GM21447 (cell line): Measurements from ENCODE around the gene MYO1D.
A peak's percentile ranks its signal among the peaks of the same experiment; 100 is the strongest.
"Not testable (repeated sequence)": the region's sequence is repeated elsewhere in the genome, so short reads cannot be mapped to it uniquely, and the experiment has no call there.

ENCODE experiments used
- ATAC-seq: cut with Tn5 transposase; IDR thresholded peaks from one replicate; pipeline ENCODE4 v1.9.1; 2021; ENCODE audit not compliant: unreplicated experiment

MYO1D gene

DNA sequence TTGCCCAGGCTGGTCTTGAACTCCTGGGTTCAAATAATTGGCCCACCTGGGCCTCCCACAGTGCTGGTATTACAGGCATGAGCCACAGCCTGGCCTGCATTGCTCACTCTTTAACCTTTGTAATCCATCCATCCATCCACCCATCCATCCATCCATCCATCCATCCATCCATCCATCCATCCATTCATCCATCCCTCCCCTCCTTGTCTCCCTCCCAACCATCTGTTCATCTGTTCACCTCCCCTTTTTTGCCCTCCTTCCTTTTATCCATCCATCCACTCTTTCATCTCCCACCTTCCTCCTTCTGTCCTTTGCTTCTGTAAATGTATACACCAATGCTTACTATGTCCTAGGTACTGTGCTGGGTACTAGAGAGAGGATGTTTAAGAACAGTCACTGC, 324.6 kb downstream of the MYO1D start:
- no peak for ATAC-seq

DNA sequence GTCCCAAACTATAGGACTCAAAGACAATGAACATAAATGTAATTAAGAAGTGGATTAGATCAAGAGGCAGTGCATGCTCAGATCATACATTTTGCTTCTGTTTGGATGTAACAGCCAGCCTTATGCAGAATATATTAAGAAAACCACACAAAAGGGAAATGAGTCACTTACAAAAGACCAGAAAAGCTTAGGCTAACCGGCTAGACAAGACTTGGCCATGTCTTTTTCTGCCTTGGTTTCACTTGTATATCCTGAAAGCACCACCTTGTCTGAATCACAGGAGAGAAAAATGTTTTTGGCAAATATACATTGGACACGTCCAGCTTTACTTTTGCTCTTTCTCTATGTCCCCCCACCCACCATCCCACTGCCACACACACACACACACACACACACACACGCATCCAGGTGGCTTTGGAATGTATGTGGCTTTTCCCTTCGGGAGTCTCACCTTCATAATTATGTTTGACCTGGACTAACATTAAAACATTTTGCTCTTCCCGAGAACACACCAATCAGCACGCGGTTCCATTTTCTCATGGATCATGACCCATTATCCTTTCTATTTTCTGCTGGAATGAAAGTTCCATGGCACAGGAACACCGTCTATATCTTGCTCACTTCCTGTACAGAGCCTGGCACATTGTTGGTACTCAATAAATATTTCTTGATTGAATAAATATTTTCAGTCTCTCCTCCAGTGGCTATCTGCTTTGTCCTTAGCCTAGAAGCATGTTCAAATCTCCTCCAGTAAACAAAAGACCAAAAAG, 325.6 kb downstream of the MYO1D start:
- ATAC-seq, result no peak

DNA sequence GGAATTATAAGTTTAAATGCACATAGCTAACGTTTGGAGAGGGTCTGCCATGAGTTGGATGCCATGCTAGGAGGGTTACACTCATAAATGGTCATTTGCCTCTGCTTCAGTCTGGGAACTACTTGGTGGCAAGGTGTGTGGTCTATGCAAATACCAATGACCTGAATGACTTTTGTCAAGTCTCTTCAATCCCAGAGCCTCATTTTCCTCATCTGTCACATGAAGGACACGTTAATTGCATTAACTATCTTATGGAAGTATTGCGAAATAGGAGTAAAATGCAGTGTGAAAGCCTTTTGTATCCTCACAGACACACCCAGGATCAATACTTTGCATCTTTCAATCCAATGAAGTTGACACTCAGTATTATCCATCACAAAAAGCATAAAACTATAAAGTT, 327.4 kb downstream of the MYO1D start:
- ATAC-seq, result no peak

DNA sequence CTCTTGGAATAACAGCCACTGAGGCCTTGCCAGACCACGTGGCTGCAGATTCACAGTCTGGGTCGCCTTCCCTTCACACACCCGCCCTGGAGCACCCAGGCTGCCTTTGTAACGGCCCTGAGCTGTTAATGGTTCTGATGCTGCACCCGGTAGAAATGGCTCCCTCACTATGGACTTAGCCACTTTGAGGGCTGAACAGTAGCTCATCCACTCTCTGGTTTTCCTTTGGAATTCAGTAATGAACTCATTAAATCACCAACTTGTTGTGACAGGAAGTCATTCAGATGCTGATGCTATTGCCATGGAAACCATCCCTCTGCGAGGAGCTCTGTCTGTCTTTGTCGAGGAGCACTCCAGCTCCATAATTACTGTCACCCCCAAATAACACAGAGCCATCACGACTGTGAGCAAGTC, 330.9 kb downstream of the MYO1D start:
- ATAC-seq, result no peak

DNA sequence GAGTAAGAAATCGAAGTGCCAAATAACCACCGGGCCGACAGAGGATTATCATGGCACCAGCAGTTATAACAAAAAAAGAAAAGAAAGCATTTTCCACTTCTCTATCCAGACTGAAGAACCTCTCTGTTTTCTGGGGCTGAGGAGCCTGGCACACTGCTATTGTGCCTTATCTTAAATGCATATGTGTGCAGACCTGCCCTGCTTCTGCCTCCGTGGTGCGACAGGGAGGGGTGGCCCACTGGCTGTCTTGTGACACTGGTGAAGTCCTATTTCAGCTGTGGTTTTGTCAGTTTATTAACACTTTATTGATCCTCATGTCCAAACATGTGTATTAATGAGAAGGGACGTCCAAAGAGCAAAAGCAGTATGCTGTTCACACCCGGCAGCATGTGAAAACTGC, 334.7 kb downstream of the MYO1D start:
- ATAC-seq, result no peak

DNA sequence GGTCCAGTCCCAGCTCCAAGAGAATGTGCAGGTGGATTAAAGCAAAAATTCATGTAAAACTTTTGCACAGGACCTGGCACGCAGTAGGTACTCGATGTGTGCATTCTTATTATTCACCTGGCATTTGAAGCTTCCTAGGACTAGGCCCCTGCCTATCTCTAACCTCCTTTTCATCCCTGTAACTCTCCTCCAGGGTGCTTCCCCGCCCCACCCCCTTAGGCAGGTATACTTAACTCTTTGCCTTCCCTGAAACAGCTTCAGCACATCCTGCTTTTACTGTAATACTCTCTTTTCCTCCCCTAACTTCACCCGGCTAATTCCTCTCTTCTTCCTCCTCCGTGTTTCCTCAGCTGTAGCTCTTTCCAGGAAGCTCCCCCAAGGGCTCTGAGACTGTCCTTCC, 335.3 kb downstream of the MYO1D start:
- ATAC-seq, result no peak

DNA sequence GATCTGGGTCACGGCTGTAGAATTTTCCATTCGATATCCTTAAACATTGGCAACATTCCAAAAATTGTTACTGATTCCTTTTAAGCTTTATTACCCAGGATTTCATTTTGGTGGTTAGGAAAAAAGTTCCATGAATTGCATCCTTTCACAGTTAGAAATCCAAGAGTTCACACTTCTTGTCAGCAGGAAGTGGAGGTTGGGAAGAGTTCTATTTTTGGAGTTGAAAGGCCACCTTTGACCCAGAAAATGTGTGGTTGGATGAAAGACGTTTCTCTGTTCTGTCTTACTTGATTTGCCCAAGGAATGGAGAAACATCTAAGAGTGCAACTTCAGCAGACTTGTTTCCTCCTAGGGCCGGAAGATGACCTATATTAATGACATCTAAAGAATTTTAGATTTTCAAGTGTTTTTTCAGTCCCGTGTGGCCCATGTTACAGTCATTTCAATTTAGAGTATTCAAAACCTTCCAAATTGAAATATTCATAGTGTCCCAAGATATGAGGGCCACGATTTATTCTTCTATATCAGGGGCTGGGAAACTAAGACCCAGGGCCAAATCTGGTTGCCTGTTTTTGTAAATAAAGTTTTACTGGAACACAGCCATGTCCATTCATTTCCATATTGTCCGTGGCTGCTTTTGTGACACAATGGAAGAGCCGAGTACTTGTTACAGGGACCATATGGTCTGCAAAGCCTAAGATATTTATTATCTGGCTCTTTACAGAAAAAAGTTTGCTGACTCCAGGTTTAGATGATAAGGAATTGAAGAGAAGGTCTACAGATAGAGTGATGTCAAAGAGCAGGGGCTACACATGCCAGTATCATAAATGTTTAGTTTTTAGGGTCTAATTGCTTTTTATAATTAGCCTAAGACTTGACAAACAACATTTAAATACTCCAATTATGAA, 339.9 kb downstream of the MYO1D start:
- ATAC-seq, result no peak

DNA sequence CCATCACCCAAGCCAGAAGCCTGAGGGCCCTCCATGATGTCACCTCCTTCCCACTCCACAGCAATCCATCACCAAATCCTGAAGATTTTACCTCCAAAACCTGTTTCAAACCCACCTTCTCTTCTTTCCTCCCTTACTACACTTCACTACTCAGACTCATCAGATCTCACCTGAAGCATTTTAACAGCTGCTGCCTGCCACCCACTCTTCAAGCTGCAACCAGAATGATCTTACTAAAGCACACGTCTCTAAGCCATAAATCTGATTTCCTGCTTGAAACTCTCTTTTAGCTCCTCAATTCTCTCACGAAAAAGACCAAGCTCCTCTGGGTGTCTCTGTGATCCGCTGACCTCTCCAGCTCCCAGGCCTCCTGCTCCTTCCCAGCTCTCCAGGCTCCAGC, 343.6 kb downstream of the MYO1D start:
- no peak for ATAC-seq

DNA sequence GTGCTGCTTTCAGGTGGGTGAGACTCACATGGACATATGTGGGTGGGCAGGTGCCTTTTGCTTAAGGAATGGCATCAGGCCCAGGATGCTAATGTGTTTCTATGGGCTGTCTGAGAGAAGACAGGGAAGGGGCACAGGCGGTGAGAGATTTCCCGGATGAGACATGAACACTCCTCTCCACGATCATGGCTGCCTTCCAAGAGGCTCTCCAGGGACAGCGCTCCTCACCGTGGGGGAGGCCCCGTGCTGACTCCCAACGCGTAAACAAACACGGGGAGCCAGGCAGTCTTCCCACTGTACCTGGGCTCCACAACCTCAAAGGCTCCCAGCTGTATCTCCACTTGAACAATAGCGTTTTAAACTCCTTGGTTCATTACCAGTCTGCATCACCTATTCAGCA, 347.3 kb downstream of the MYO1D start:
- no peak for ATAC-seq

DNA sequence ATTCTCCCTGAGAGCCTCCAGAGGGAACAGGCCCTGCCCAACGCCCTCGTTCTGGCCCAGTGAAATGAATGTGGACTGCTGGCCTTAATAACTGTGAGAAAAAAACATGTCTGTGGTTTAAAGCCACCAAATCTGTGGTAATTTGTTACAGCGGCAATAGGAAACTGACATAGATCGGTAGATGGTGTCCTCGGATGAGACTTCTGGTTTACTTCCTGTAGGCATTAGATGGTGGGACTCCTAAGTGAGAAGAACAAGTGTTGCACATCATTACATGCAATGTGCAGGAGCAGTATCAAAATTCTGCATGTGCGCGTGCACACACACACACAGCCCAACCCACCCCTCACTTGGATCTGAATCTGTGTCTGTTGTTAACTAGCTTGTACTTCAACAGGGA, 348.1 kb downstream of the MYO1D start:
- no peak for ATAC-seq

DNA sequence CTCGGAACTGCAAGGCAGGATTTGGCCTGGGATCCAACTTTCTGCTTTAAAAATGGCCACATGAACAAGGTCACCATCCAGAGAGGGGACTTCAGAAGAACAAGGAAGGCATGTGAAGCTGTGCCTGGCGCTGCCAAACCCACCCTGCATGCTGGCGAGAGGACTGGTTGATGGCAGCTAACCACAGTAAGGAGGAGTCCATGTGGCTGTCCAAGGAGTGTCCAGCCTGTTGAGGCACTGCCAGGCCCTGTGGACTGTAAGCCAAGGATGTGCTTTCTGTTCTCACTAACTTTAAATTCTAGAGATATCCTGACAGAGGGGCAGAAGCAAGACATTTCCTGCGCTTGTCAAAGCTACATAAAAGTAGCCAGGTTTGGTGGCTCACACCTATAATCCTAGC, 349.8 kb downstream of the MYO1D start:
- no peak for ATAC-seq

DNA sequence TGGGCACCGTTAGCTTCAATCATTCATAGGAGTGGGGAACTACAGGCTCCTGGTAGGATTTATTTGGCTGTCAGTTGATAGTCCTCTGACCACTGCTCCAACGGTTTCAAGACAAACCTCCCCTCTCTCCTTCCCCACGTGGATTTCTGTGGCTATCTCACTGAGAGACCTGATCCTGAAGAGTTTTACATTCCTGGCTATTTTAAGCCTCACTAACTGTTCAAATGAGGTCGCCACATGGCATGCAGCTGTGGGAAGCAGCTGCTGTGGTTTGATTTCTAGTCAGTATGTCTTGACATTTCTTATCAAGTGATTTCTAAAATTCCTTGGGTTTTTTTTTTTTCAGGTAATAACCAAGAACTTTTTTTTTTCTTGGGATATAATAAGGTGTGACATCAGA, 351.8 kb downstream of the MYO1D start:
- ATAC-seq, result no peak

DNA sequence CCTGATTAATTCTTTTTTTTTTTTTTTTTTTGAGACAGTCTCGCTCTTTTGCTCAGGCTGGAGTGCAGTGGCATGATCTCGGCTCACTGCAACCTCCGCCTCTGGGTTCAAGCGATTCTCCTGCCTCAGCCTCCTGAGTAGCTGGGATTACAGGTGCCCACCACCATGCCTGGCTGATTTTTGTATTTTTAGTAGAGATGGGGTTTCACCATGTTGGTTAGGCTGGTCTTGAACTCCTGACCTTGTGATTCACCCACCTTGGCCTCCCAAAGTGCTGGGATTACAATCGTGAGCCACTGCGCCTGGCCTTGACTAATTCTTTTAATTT, 352.4 kb downstream of the MYO1D start:
- not testable (repeated sequence) for ATAC-seq

DNA sequence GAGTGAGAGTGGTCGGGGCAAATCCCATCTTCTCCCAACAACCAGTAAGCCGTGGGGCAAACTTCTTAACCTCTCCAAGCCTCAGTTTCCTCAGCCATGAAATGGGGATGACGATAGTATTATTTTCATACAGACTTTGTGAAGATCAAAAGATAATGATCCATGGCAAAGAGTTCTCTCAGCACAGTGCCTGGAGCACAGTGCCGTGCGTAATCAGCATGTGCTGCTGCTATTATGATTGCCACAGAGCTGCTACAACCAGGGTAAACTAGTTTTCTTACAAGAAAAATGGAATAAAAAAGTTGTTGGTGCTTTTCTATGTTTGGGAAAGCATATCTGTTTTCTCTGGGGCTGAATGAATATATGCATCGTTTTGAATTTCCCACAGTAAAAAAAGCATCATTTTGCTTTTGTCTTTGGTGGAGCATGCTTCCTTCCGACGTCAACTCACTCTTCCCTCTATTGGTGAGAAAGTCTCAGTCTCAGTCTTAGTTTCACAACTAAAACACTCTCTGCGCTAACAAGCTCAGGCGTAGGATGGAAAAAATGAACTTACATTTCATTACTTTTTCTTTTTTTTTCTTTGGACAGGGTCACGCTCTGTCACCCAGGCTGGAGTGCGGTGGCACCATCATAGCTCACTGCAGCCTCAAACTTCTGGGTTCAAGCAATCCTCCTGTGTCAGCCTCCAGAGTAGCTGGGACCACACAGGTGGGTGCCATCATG, 352.9 kb downstream of the MYO1D start:
- peak; percentile 45 for ATAC-seq

DNA sequence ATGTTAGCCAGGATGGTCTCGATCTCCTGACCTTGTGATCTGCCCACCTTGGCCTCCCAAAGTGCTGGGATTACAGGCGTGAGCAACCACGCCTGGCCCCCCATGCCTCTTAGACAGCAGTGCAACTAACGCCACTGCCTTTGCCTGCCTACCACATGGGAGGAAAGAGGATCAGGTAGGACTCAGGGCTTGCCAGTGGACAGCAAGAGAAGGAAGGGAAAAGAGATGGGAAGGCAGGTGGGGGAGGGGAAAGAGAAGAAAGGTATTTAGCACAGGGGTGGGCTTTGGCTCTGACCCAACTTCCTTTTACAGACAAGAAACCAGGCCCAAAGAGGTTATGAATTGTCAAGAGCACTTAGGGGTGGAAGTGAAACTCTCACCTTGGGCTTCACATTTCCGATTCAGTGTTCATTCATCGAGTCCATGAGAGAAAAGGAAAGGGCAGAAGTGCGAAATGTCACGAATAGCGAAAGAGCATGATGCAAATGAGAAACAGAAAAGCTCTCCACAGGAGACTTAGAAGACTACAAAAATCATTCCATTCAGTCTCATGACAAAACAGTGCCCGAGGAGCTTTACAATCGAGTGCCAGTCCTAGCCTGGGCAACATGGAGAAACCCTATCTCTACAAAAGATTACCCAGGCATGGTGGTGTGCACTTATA, 353.8 kb downstream of the MYO1D start:
- ATAC-seq, result peak; percentile 46

DNA sequence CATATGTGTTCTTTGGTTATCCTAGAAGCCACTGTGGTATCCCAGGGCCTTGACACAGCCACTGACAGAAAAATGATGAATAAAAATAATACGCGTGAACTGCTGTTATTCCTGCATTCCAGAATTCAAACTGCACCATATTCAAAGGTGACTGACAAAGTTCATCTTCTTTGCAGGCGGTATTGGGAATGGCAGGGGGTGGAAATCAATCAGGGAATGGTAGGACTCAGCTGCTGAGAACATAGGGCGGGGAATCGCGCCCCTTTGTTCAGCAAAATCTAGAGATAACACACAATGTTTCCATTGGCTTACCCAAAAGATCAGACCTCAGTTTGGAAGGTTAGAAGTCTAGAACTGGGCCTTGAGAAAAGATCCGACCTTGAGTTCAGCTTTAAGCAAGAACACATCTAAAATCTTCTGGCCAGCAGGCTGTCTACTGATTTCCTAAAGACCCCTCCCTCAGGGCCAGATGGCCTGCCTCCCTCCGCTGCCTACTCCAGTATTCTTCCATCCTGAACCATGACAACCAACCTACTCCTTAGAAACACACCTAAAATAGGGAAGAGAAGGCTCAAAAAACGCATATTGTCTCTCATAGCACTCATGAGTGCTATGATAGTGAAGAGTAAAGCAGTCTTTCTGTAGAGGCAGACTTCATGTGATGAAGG, 356.1 kb downstream of the MYO1D start:
- no peak for ATAC-seq

DNA sequence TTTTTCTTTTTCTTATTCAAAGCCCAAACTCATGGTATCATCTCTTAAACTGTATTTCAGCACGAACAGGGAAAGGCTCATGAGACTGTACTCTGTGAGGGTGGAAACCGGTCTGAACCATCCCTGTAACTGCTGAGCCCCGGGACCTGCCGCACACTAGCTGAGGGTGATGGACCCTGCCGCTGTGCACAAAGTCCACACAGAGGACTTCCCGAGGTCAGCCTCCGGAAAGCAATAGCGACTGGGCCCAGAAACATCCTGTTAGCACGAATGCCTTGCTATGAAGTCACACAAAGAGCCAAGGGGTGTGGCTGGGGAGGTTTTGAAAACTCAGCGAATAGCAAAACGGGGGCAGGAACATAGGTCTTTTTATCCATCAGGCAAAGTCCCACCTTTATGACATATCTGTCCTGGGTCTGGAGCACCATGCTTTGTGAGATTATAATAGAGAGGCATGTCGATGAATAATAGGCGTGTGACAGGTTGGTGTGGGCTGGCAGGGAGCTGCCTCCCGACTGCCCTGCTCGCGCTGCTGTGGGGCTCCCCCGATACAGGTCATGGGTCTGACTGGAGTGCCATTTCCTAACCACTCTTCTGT, 356.7 kb downstream of the MYO1D start:
- no peak for ATAC-seq

DNA sequence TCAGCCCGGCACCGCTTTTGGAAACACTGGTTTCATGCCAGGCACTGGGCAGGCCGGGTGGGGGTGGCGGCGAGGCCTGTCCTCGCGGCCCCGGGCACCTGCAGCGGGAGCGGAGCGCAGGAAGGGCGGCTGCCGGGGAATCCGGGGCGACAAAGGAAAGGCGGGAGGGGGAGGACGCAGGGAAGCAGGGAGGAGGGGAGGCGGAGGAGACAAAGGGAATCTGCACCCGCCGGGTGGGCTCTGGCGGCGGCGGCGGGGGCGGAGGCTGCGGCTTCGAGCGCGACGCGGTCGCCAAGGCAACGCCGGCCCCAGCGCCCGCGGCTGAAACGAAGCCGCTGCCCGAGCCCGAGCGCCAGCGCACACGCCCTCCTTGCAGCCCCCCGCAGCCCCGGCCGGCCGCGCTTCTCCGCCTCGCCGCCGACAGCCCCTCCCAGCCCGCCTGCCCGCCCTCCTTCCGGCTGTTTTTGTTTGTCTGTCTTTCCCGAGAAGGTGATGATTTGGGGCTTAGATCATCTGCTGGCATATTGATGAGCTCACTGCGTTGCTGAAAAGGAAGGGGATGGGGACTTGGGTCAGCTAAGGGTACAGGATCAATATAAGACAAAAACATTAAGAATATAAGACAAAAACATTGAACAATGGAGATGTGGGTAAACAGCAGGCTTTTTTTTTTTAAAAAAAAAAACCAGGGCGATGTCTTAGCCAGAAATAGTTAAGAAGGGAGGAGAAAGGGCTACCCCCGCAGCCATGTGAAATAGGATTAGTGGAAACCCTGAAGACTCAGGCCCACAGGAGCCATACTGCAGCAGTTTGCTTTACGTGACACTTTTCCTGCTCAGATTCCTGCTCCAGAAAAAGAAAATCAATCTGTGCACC, 357.5 kb downstream of the MYO1D start:
- no peak for ATAC-seq

DNA sequence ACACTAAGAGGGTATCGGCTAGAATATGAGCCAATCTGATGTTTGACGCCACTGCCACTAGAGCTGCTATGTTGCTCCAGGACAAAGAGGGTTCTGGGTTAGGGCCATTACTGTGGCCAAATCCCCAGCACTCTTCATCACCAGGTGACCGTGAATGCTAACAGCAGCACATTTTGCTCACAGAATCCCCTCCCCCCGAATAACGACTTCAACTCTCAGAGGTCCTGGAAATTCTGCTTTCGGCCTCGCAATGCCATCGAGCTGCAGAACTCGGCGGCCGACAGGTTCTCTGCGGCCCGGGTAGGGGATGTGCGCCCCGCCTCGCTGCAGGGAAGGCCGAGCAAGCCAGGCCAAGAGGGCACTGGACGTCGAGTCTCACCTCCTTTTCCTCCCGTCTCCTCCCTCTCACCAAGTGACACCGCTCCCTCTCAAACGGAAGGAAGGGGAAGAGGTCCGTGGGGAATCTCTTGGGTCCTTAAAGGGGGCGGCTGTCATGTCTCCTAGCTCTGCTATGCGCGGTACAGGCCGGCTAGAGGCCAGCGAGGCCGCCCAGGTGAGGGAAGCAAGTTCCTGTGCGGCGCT, 358.2 kb downstream of the MYO1D start:
- no peak for ATAC-seq
